Activated T-cell treated with anti-CD3 and anti-CD28 coated beads, Interleukin-2, amount 50 U/mL, for 24 hours (primary cell): ENCODE data around the gene TMEM59.
"Not testable (repeated sequence)": the region's sequence is repeated elsewhere in the genome, so short reads cannot be mapped to it uniquely, and the experiment has no call there.

Experiments
- DNase-seq: peaks from one replicate; pipeline ENCODE4 v3.0.0-alpha.2; 2020
- H3K27ac Mint-ChIP-seq: 2 replicates; pipeline ENCODE4 v1.8.0; 2020; ENCODE audit warnings: mild to moderate bottlenecking, mixed read lengths
- H3K27me3 Mint-ChIP-seq: 2 replicates; pipeline ENCODE4 v1.8.0; 2020; ENCODE audit warnings: mixed read lengths
- H3K36me3 Mint-ChIP-seq: 2 replicates; pipeline ENCODE4 v1.8.0; 2020; ENCODE audit warnings: low read depth, mixed read lengths
- H3K4me1 Mint-ChIP-seq: 2 replicates; pipeline ENCODE4 v1.8.0; 2020; ENCODE audit warnings: low read depth, mixed read lengths
- H3K4me3 Mint-ChIP-seq: 2 replicates; pipeline ENCODE4 v1.8.0; 2020; ENCODE audit warnings: mild to moderate bottlenecking, moderate library complexity, mixed read lengths
- H3K9me3 Mint-ChIP-seq: 2 replicates; pipeline ENCODE4 v1.8.0; 2020; ENCODE audit warnings: mixed read lengths

TMEM59 gene

DNA sequence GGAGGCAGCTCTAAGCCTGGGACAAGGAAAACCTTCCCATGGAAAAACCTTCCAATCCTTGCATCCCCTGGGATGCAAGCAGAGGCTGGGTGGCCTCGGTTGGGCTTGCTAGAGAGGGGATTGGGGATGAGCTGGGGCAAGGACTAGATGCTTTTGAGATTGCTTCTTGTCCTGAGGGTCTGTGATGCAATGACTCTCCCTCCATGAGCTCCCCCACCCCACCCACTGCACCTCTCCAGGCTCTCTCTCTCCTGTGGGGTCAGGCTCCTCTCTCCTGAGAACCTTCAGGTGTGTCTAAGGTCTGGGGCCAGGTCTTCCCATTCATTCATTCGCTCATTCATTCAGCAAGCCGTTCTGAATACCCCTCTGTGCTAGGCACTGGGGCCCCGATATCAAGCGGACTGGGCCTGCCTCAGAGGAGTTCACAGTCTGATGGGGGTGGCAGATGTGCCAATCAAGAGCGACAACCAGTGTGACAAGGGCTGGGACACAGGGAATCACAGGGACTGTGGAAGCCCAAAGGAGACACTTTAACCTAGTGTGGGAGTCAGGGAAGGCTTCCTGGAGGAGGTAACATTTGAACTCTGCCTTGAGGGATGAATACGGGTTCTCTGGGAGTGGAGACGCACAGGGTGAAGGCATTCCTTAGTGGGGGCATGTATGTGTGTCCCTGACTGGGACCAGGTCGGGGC, 41.5 kb downstream of the TMEM59 start:
- DNase-seq = no peak
- H3K4me3 Mint-ChIP-seq = no peak overlapping the region
- H3K9me3 Mint-ChIP-seq = no peaks in the 10 kb centered on the region
- no peaks in the 10 kb centered on the region for H3K36me3 Mint-ChIP-seq
- H3K27me3 Mint-ChIP-seq = no peaks in the 10 kb centered on the region
- no peaks in the 10 kb centered on the region for H3K4me1 Mint-ChIP-seq
- no peak overlapping the region for H3K27ac Mint-ChIP-seq

DNA sequence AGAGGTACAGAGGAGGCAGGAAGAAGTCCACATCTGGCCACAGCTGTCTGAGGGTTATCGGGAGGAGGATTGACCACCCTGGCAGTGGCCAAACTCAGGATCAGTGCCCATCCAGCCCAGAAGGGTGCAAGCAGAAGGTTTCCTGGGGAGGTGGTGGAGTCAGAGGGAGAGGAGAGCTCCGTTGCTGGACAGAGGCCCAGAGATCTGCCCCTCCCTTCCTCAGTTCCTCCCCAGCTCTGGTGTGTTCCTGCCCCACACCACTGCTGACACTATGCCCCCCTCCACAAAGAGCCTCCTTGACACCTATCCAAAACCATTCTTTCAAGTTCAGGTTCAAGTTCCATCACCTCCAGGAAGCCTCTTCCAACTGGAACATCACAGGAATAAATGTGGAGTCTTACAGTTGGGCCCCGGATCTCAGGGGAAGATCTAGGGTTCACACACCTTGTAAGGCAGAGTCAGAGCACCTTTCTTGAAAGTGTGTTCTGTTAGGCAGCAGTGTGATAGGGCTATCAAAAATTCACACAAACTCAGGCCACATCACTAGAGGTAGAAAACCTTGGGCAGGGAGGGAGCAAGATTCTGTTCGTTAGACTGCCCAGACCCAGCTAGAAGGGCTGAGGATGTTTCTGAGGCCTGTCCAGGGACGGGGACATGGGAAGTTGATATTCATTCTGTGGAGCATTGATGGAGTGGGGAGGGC, 42.4 kb downstream of the TMEM59 start:
- Mint-ChIP-seq H3K4me3 (no peak overlapping the region), H3K27ac (no peak overlapping the region), H3K27me3 (no peaks in the 10 kb centered on the region), H3K9me3 (no peaks in the 10 kb centered on the region), H3K36me3 (no peaks in the 10 kb centered on the region), H3K4me1 (no peaks in the 10 kb centered on the region)
- DNase-seq = no peak

DNA sequence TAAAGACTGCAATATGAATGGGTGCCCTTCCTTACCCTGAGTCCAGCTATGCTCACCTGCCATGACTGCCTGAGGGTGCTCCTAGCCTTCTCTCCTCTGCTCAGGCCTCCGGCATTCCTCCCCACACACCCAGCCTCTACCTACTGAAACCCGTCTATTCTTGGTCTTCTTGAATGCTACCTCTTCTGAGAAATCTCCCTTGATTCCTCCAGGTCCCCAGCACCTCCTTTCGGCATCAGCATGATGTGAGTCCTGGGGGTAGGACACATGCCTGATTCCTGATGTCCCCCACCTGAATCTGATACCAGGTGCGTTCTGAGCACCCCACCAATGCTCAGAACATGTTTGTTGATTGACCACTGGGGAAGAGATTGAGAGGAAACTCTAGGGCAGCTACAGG, 43.6 kb downstream of the TMEM59 start:
- no peak overlapping the region for H3K27ac Mint-ChIP-seq
- no peak overlapping the region for H3K4me3 Mint-ChIP-seq
- H3K9me3 Mint-ChIP-seq = no peaks in the 10 kb centered on the region
- no peaks in the 10 kb centered on the region for H3K4me1 Mint-ChIP-seq
- H3K36me3 Mint-ChIP-seq = no peaks in the 10 kb centered on the region
- no peaks in the 10 kb centered on the region for H3K27me3 Mint-ChIP-seq
- no peak for DNase-seq

- DNase-seq = no peak
- no peak overlapping the region for H3K27ac Mint-ChIP-seq
These were observed 44.1 kb downstream of the TMEM59 start for GRCh38 chr1:54008876-54009275.

DNA sequence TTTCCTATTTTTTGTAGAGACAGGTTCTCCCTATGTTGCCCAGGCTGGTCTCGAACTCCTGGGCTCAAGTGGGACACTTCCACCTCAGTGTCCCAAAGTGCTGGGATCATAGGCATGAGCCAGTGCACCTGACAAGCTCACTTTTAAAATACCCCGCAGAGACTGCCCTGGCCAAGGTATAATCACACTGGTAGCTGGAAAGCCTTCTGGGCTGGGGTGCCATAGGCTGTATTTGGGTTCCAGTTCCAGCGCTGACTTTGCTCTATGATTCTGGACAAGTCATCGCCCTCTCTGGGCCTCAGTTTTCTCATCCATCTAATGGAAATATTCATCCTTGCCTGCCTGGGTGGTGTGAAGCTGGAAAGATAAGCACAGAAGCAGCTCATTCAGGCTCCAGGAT, 45.4 kb downstream of the TMEM59 start:
- H3K36me3 Mint-ChIP-seq = no peaks in the 10 kb centered on the region
- no peak for DNase-seq
- no peaks in the 10 kb centered on the region for H3K9me3 Mint-ChIP-seq
- no peak overlapping the region for H3K27ac Mint-ChIP-seq
- no peaks in the 10 kb centered on the region for H3K27me3 Mint-ChIP-seq
- no peak overlapping the region for H3K4me3 Mint-ChIP-seq
- no peaks in the 10 kb centered on the region for H3K4me1 Mint-ChIP-seq

More at GRCh38 chr1:54008876-54009275, 44.1 kb downstream of the TMEM59 start:
- no peaks in the 10 kb centered on the region for H3K4me1 Mint-ChIP-seq
- H3K4me3 Mint-ChIP-seq = no peak overlapping the region
- no peaks in the 10 kb centered on the region for H3K9me3 Mint-ChIP-seq
- no peaks in the 10 kb centered on the region for H3K27me3 Mint-ChIP-seq
- H3K36me3 Mint-ChIP-seq = no peaks in the 10 kb centered on the region

DNA sequence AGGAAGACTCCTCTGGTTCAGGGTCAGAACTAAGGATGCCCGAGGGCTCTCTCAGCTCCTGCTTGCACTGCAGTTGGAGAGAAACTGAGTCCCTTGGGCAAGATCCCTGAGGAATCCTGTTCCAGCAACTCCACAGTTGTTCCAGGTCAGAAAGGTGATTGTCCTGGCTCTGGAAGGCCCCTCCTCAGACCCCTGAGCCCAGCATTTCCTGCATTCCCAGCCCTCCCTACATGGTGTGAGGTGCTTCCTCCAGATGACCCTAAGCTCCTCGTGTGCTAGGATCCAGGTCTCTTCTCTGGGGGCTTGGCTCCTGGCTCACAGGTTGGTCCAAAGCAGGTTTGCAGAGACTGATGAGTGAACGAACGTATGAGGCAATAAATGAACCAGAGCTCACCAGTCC, 46.5 kb downstream of the TMEM59 start:
- no peaks in the 10 kb centered on the region for H3K4me1 Mint-ChIP-seq
- H3K27me3 Mint-ChIP-seq = no peaks in the 10 kb centered on the region
- no peak overlapping the region for H3K27ac Mint-ChIP-seq
- no peaks in the 10 kb centered on the region for H3K9me3 Mint-ChIP-seq
- H3K36me3 Mint-ChIP-seq = no peaks in the 10 kb centered on the region
- no peak overlapping the region for H3K4me3 Mint-ChIP-seq
- DNase-seq = no peak

GRCh38 chr1:54004481-54005049, 48.4 kb downstream of the TMEM59 start:
- no peak for DNase-seq
- no peak overlapping the region for H3K27ac Mint-ChIP-seq
- no peaks in the 10 kb centered on the region for H3K27me3 Mint-ChIP-seq
- no peaks in the 10 kb centered on the region for H3K9me3 Mint-ChIP-seq
- no peaks in the 10 kb centered on the region for H3K4me1 Mint-ChIP-seq
- no peak overlapping the region for H3K4me3 Mint-ChIP-seq
- H3K36me3 Mint-ChIP-seq = no peaks in the 10 kb centered on the region

GRCh38 chr1:54003750-54004480, 49.1 kb downstream of the TMEM59 start:
- not testable (repeated sequence) for H3K4me1 Mint-ChIP-seq, H3K36me3 Mint-ChIP-seq, H3K27me3 Mint-ChIP-seq, DNase-seq, H3K27ac Mint-ChIP-seq, H3K4me3 Mint-ChIP-seq, H3K9me3 Mint-ChIP-seq

DNA sequence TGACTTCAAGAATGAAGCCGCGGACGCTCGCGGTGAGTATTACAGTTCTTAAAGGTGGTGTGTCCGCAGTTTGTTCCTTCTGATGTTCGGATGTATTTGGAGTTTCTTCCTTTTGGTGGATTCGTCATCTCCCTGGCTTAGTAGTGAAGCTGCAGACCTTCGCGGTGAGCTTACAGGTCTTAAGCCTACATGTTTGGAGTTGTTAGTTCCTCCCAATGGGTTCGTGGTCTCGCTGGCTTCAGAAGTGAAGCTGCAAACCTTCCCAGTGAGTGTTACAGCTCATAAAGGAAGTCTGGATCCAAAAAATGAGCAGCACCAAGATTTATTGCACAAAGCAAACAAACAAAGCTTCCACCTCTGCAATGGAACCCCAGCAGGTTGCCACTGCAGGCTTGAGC, 49.8 kb downstream of the TMEM59 start:
- H3K4me1 Mint-ChIP-seq = no peaks in the 10 kb centered on the region

DNA sequence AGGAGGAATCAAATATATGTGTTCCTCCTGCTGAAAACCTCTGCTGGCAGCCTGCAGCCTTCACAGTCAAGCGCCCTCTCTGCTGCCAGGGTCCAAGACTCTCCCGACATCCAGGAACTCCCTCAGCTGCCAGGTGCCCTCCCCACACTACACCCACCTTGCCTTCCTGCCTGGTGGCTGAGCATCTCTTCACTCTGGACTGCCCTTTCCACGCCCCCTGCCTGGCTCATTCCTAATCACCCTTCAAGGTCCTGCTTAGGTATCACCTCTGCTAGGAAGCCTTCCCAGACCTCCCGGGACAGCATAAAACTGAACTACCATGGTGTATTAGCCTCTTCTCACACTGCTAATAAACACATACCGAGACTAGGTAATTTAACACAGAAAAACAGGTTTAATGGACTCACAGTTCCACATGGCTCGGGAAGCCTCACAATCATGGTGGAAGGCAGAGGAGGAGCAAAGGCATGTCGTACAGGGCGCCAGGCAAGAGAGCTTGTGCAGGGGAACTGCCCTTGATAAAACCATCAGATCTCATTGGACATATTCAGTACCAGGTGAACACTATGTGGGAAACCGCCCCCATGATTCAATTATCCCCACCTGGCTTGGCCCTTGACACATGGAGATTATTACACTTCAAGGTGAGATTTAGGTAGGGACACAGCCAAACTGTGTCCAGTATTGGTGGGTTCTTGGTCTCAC, 50.3 kb downstream of the TMEM59 start:
- Mint-ChIP-seq H3K4me1 (no peaks in the 10 kb centered on the region), H3K36me3 (no peaks in the 10 kb centered on the region)
- DNase-seq = no peak

More for the DNA sequence above, 49.8 kb downstream of the TMEM59 start:
- DNase-seq = no peak
- H3K9me3 Mint-ChIP-seq = no peaks in the 10 kb centered on the region
- H3K4me3 Mint-ChIP-seq = no peak overlapping the region
- no peaks in the 10 kb centered on the region for H3K36me3 Mint-ChIP-seq
- H3K27me3 Mint-ChIP-seq = no peaks in the 10 kb centered on the region
- H3K27ac Mint-ChIP-seq = no peak overlapping the region

DNA sequence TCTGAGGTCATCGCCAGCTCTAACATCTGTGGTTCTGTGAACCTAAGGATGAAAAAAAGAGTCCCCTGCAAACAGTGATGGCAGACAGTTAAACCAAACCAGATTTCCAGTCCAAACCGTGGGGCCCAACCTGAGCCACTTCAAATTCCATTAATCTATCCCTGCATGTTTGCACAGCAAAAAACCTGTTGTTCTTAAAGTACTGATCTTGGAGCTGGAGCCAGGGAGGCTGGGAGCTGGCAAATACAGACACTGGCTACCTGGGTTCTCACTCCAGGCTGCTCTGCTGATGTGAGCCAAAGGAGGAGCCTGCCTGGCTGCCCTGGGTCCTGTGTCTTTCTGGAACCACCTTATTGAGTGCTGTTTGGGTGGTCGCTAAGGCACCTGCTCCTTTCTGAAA, 51.4 kb downstream of the TMEM59 start:
- no peak overlapping the region for H3K4me3 Mint-ChIP-seq

More for the DNA sequence above, 50.3 kb downstream of the TMEM59 start:
- Mint-ChIP-seq H3K4me3 (no peak overlapping the region), H3K27ac (no peak overlapping the region), H3K9me3 (no peaks in the 10 kb centered on the region), H3K27me3 (no peaks in the 10 kb centered on the region)

DNA sequence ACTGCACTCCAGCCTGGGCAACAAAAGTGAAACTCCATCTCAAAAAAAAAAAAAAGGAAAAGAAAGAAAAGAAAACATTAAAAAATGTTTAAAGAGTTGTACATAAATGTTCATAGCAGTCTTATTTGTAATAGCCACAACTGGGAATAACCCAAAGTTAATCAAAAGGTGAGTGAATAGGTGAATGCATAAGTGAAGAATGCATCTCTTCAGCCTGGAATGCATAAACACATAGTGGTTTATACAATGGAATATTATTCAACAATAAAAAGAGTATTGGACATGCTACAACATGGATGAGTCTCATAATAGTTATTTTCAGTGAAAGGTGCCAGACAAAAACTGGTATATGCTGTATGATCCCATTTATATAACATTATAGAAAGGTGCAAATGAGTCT, 53.1 kb downstream of the TMEM59 start:
- H3K36me3 Mint-ChIP-seq = no peaks in the 10 kb centered on the region
- no peak overlapping the region for H3K4me3 Mint-ChIP-seq
- no peak for DNase-seq
- peaks cover 3% of the 10 kb centered on the region for H3K27me3 Mint-ChIP-seq
- H3K9me3 Mint-ChIP-seq = no peaks in the 10 kb centered on the region
- H3K4me1 Mint-ChIP-seq = no peaks in the 10 kb centered on the region
- no peak overlapping the region for H3K27ac Mint-ChIP-seq

More for the DNA sequence above, 51.4 kb downstream of the TMEM59 start:
- no peak for DNase-seq
- Mint-ChIP-seq H3K9me3 (no peaks in the 10 kb centered on the region), H3K4me1 (no peaks in the 10 kb centered on the region), H3K36me3 (no peaks in the 10 kb centered on the region), H3K27ac (no peak overlapping the region), H3K27me3 (no peaks in the 10 kb centered on the region)

- no peaks in the 10 kb centered on the region for H3K4me1 Mint-ChIP-seq
- no peak overlapping the region for H3K27ac Mint-ChIP-seq
- H3K9me3 Mint-ChIP-seq = no peaks in the 10 kb centered on the region
- H3K36me3 Mint-ChIP-seq = no peaks in the 10 kb centered on the region
- no peak overlapping the region for H3K4me3 Mint-ChIP-seq
- DNase-seq = no peak
- H3K27me3 Mint-ChIP-seq = peaks cover 3% of the 10 kb centered on the region
These were observed 54.8 kb downstream of the TMEM59 start for GRCh38 chr1:53998223-53998622.

DNA sequence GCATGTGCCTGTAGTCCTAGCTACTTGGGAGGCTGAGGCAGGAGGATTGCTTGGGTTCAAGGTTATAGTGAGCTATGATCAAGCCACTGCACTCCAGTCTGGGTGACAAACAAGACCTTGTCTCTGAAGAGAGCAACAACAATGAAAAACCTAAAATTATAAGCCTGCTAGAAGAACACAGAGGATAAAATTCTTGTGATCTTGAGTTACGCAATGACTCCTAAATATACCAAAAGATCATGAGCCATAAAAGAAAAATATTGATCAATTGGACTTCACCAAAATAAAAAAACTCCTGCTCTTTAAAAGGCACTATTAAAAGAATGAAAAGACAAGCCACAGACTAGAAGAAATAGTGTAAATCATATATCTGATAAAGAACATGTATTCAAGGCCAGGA, 57.3 kb downstream of the TMEM59 start:
- DNase-seq = no peak
- Mint-ChIP-seq H3K4me3 (no peak overlapping the region), H3K9me3 (no peaks in the 10 kb centered on the region), H3K27ac (no peak overlapping the region), H3K4me1 (no peaks in the 10 kb centered on the region), H3K27me3 (peaks cover 3% of the 10 kb centered on the region), H3K36me3 (no peaks in the 10 kb centered on the region)
